GM12878 (cell line): Measurements from ENCODE around the gene LDLRAD4. TPM values are rescaled to one million over a fixed set of nuclear protein-coding genes. Genes with fewer than 3 reads are reported as not detected.

ENCODE experiments used
- ATAC-seq: fragments of 200-7000 bp; cut with Tn5 transposase; 3 replicates; pipeline ENCODE4 v1.9.1; 2020; ENCODE audit warnings: mild to moderate bottlenecking, moderate library complexity
- BruUV-seq: library from RNA; stranded (reverse); fragments of 400-500 nt; replicated peaks from 2 replicates; lab custom pipeline; 2021; lab: Mats Ljungman, UMichigan
- CTCF ChIA-PET: fragments of 300-600 bp; sonication (Branson Sonifier 250); formaldehyde crosslinking; extraction: SDS; loops from one replicate; lab custom pipeline; 2021; ENCODE audit warnings: inconsistent platforms; lab: Yijun Ruan, JAX
- POLR2A ChIA-PET: fragments of 350-600 bp; formaldehyde crosslinking; extraction: SDS; loops from one replicate; lab custom pipeline; 2021; ENCODE audit warnings: inconsistent platforms; lab: Charles Lee
- RAD21 ChIA-PET: fragments of 300-600 bp; sonication (Branson Sonifier 250); formaldehyde crosslinking; loops from one replicate; lab custom pipeline; 2023; ENCODE audit warnings: antibody characterized with exemption; ENCODE audit not compliant: unreplicated experiment; lab: Charles Lee
- SMC1A ChIA-PET: fragments of 300-600 bp; sonication (Branson Sonifier 250); formaldehyde crosslinking; loops from one replicate; lab custom pipeline; 2023; ENCODE audit not compliant: unreplicated experiment, uncharacterized antibody; lab: Charles Lee
- DNase-seq: peaks from one replicate; pipeline ENCODE4 v3.0.0-alpha.2; 2011; ENCODE audit warnings: low read depth, low spot score
- FAIRE-seq: peaks from 3 replicates; lab custom pipeline; 2011; peaks lifted over from hg19 to GRCh38; lab: Jason Lieb, UNC
- H2AFZ ChIP-seq: 2 replicates; pipeline ENCODE4 v1.6.0; 2011; ENCODE audit warnings: low read depth, low read length, control low read depth; ENCODE audit not compliant: control insufficient read depth
- H3K27ac ChIP-seq: 2 replicates; pipeline ENCODE4 v1.5.1; 2011; ENCODE audit warnings: control low read depth; ENCODE audit not compliant: control insufficient read depth, insufficient read depth
- H3K27me3 ChIP-seq, 2 experiments: replicated peaks in 1 of 2; 2 replicates each; pipeline versions ENCODE4 v1.6.0 to v1.6.1; 2011; ENCODE audit warnings: low read length in 1 of 2; ENCODE audit not compliant: control insufficient read depth in 2 of 2, insufficient read depth in 2 of 2
- H3K36me3 ChIP-seq, 2 experiments: 2 replicates each; pipeline ENCODE4 v1.5.1; 2011; ENCODE audit warnings: low read length in 1 of 2; ENCODE audit not compliant: control insufficient read depth in 2 of 2, insufficient read depth in 2 of 2
- H3K4me1 ChIP-seq: 2 replicates; pipeline ENCODE4 v1.6.1; 2011; ENCODE audit warnings: mild to moderate bottlenecking, low read length, moderate library complexity, mixed read lengths; ENCODE audit not compliant: control insufficient read depth, insufficient read depth
- H3K4me2 ChIP-seq: 2 replicates; pipeline ENCODE4 v1.6.0; 2011; ENCODE audit warnings: control low read depth; ENCODE audit not compliant: control insufficient read depth, insufficient read depth
- H3K4me3 ChIP-seq: fragments of 200-600 bp; sonication (generic); 2 replicates; pipeline ENCODE4 v1.5.1; 2016
- H3K79me2 ChIP-seq: 2 replicates; pipeline ENCODE4 v1.6.0; 2011; ENCODE audit warnings: low read length; ENCODE audit not compliant: control insufficient read depth, insufficient read depth
- H3K9ac ChIP-seq: 2 replicates; pipeline ENCODE4 v1.8.0; 2011; ENCODE audit warnings: low read length, control low read depth, mixed read lengths; ENCODE audit not compliant: control insufficient read depth, insufficient read depth
- H3K9me3 ChIP-seq: replicated peaks from 3 replicates; pipeline ENCODE4 v1.5.1; 2011; ENCODE audit warnings: mild to moderate bottlenecking, low read length; ENCODE audit not compliant: control insufficient read depth, insufficient read depth
- H4K20me1 ChIP-seq: 2 replicates; pipeline ENCODE4 v1.6.0; 2011; ENCODE audit not compliant: control insufficient read depth, insufficient read depth
- CBFB ChIP-seq: IDR thresholded peaks from 2 replicates; pipeline ENCODE4 v1.6.1; 2016; ENCODE audit warnings: antibody characterized with exemption, low read depth
- EED ChIP-seq: sonication (generic); IDR thresholded peaks from 2 replicates; pipeline ENCODE4 v1.6.1; 2016; ENCODE audit warnings: antibody characterized with exemption, low read depth
- JUNB ChIP-seq: IDR thresholded peaks from 2 replicates; pipeline ENCODE4 v1.6.1; 2016; ENCODE audit warnings: antibody characterized with exemption, mild to moderate bottlenecking
- MTA3 ChIP-seq: IDR thresholded peaks from 2 replicates; pipeline ENCODE4 v1.6.1; 2012; ENCODE audit warnings: low read length, inconsistent platforms, borderline replicate concordance
- NR2F1 ChIP-seq: fragments of 450-650 bp; conservative IDR thresholded peaks from 2 replicates; pipeline ENCODE4 v1.6.1; 2017; ENCODE audit warnings: mild to moderate bottlenecking
- RUNX3 ChIP-seq: IDR thresholded peaks from 2 replicates; pipeline ENCODE4 v1.6.1; 2012; ENCODE audit warnings: low read length, inconsistent platforms
- SMAD1 ChIP-seq: fragments of 450-650 bp; IDR thresholded peaks from 2 replicates; pipeline ENCODE4 v1.6.1; 2018; ENCODE audit warnings: mild to moderate bottlenecking, low read depth; ENCODE audit not compliant: partially characterized antibody
- TCF12 ChIP-seq: IDR thresholded peaks from 2 replicates; pipeline ENCODE4 v1.6.1; 2011; ENCODE audit warnings: low read depth, mild to moderate bottlenecking, low read length
- TCF3 ChIP-seq: IDR thresholded peaks from 2 replicates; pipeline ENCODE4 v1.6.1; 2012; ENCODE audit warnings: low read depth, mild to moderate bottlenecking, low read length, borderline replicate concordance; ENCODE audit not compliant: insufficient read depth
- WGBS: methylation state at CpG from one replicate; pipeline ENCODE4 v1.1.6; 2016; ENCODE audit warnings: low lambda C conversion rate; ENCODE audit not compliant: insufficient replicate concordance, insufficient coverage; ENCODE audit errors: missing lambda C conversion rate; 5-methylcytosine and 5-hydroxymethylcytosine counted together
- in situ Hi-C: fragments of 300-500 bp; cut with MboI; formaldehyde crosslinking; loops from 9 replicates; pipeline ENCODE4 v1.14.3; 2018; ENCODE audit warnings: mixed read lengths
- intact Hi-C: fragments of 100-400 bp; cut with micrococcal nuclease; formaldehyde crosslinking; loops from one replicate; pipeline ENCODE4 v1.14.2; 2022; ENCODE audit not compliant: unreplicated experiment
- polyA plus RNA-seq, 11 experiments: library from polyadenylated mRNA; depleted of rRNA in 4 of 11; unstranded in 6 of 11; stranded (reverse) in 5 of 11; fragments of >200 nt; fragmentation: Nextera tagmentation in 4 of 11; fragmentation: Illumina TruSeq in 1 of 11; extraction: Ambion mirVana in 4 of 11; extraction: Trizol in 1 of 11; gene quantifications; 1 replicate in 1 of 11; 2 replicates in 10 of 11; pipeline versions ENCODE4 v1.2.1 to v1.2.3, GENCODE V29; 2011 to 2016; ENCODE audit warnings: inconsistent platforms in 2 of 11, missing spikeins in 2 of 11, low read depth in 1 of 11
- total RNA-seq, 4 experiments: library from RNA; depleted of rRNA in 3 of 4; stranded (reverse); fragments of >200 nt in 3 of 4; fragmentation: Illumina TruSeq in 1 of 4; extraction: Trizol in 1 of 4; gene quantifications; 2 replicates each; pipeline versions ENCODE4 v1.2.1 to v1.2.3, GENCODE V29; 2013 to 2021

LDLRAD4 gene
- total and polyA plus RNA-seq, 10 of the 15 experiments (the other 5 are each of a cell fraction or from before 2014, with no cell fraction given): 2.7 to 16.8 (median 11.2) TPM

GRCh38 chr18:13455960-13456481, 237.5 kb downstream of the LDLRAD4 start (continued):
- TF ChIP-seq EED (peak; percentile 79), TCF3 (peak; percentile 98), CBFB (peak; percentile 54; the same call in 1 of the 2 replicates), JUNB (peak; percentile 60; the same call in 1 of the 2 replicates)

- H2AFZ ChIP-seq: no peak overlapping the region
- DNase-seq (no peak), FAIRE-seq (no peak), ATAC-seq (no peak)
- no peaks in the 10 kb centered on the region for H3K36me3 ChIP-seq
- H4K20me1 ChIP-seq: no peaks in the 10 kb centered on the region
- H3K79me2 ChIP-seq: no peaks in the 10 kb centered on the region
- no peaks in the 10 kb centered on the region; a peak in 2 of 4 replicates for H3K27me3 ChIP-seq
- BruUV-seq: no TSS peak
- in situ Hi-C loops: no loop called here
- POLR2A ChIA-PET: no interaction called here
- H3K4me1 ChIP-seq: peaks cover 15% of the 10 kb centered on the region
- H3K9me3 ChIP-seq: peaks cover 3% of the 10 kb centered on the region; the same call in 2 of the 3 replicates
- 37% methylated on average over 3 of the region's 3 CpGs for WGBS
- H3K4me2 ChIP-seq: peak overlapping the region; percentile 65; the same call in 1 of the 2 replicates
- no peak overlapping the region for H3K9ac ChIP-seq
- no peak for TF ChIP-seq SMAD1
- no peak for TF ChIP-seq MTA3
- peak; percentile 15; the same call in 1 of the 2 replicates for TF ChIP-seq RUNX3
- TF ChIP-seq NR2F1: no peak
- TF ChIP-seq TCF12: 0 out of 2 replicates have a peak, but pooled peaks have one; percentile 46
- H3K27ac ChIP-seq: no peak overlapping the region
- RAD21 ChIA-PET: no interaction called here
- CTCF ChIA-PET: no interaction called here
- H3K4me3 ChIP-seq: no peak overlapping the region
- intact Hi-C loops: no loop called here
- SMC1A ChIA-PET: no interaction called here
These were observed 238.2 kb downstream of the LDLRAD4 start for GRCh38 chr18:13456736-13457271.
